Upper lobe of left lung (tissue), 4 donors: ENCODE data around the gene TRIM27.

ENCODE experiments used
- EP300 ChIP-seq, 4 donors: sonication (generic); formaldehyde crosslinking; IDR thresholded peaks; one replicate each; pipeline ENCODE4 v1.5.1; 2017; ENCODE audit warnings: antibody characterized with exemption in 4 of 4, control low read depth in 2 of 4
- POLR2A ChIP-seq, 4 donors: fragments of 450-650 bp; IDR thresholded peaks; one replicate each; pipeline ENCODE4 v1.5.1; 2016 to 2017; ENCODE audit warnings: antibody characterized with exemption in 4 of 4, mild to moderate bottlenecking in 2 of 4
- POLR2AphosphoS5 ChIP-seq, 2 donors: sonication (generic); formaldehyde crosslinking; IDR thresholded peaks; one replicate each; pipeline ENCODE4 v1.5.1; 2017; ENCODE audit warnings: antibody characterized with exemption in 2 of 2
- TF ChIP-seq, protein P1 (sequence below), 6 experiments: fragments of 450-650 bp in 4 of 6; fragments of 200-600 bp in 2 of 6; sonication (generic) in 2 of 6; IDR thresholded peaks; one replicate each; pipeline ENCODE4 v1.5.1; 2016 to 2019; ENCODE audit warnings: antibody characterized with exemption in 6 of 6

DNA sequence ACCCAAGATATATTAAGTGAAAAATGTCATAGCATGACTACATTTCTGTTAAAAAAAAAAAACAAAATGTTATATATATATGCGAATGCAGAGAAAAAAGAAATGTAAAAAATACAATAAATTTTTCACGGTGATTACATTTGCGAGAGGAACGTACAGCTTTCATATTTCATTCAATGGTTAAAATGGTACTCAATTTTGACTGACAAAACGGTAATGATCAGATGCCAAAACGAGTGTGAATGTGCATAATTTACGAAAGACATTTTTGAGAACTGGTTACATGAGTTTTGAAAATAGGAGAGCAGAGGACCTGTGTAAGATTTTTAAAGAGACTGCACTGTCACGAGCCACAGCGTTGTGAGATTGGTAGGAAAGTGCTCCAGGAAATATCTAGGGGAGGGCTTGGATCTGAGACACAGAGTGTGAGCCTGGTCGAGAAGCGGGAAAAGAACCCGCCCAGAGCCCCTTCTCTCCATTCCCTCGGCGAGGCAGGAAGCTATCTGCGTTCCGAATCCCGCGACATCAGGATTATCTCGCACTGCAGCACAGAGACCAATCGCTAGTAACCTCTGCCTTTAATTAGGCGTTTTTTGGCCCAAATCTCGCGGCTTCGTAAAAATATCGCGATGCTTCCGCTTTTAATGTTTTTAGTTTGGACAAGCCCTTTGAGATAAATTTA, 28.5 kb downstream of the TRIM27 start:
- TF ChIP-seq, protein P1, sequence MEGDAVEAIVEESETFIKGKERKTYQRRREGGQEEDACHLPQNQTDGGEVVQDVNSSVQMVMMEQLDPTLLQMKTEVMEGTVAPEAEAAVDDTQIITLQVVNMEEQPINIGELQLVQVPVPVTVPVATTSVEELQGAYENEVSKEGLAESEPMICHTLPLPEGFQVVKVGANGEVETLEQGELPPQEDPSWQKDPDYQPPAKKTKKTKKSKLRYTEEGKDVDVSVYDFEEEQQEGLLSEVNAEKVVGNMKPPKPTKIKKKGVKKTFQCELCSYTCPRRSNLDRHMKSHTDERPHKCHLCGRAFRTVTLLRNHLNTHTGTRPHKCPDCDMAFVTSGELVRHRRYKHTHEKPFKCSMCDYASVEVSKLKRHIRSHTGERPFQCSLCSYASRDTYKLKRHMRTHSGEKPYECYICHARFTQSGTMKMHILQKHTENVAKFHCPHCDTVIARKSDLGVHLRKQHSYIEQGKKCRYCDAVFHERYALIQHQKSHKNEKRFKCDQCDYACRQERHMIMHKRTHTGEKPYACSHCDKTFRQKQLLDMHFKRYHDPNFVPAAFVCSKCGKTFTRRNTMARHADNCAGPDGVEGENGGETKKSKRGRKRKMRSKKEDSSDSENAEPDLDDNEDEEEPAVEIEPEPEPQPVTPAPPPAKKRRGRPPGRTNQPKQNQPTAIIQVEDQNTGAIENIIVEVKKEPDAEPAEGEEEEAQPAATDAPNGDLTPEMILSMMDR (IDR thresholded peaks at IDR 0.05), result no peak
- TF ChIP-seq POLR2A (IDR thresholded peaks at IDR 0.05) (peak in 3 of 4 donors; percentile 27 to 84 (median 84)), POLR2AphosphoS5 (IDR thresholded peaks at IDR 0.05) (peak; percentile 57 to 82), EP300 (IDR thresholded peaks at IDR 0.05) (no peak)
